GM18861 (cell line): ENCODE data around the gene SLC35F3.

Experiments used
- ATAC-seq: cut with Tn5 transposase; IDR thresholded peaks from one replicate; pipeline ENCODE4 v1.9.1; 2021; ENCODE audit not compliant: unreplicated experiment

Gene SLC35F3

DNA sequence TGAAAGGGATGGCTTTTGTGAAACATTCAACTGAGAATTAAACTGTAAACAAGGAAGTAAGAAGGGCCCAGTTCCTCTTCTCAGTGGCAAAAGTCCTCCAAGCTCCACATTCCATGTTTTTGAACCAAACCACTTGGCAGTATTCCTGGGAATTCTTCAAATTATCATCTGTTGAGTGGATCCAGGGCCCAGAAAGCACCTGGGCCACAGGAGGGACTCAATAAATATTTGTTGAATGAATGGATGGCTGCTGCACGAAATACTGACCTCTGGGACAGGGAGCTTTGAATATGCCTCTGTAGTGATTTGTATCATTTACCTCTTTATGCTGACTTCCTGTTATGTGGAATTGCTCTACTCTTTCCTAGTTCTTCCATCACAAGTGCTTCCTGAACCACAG is 4.7 kb downstream of the SLC35F3 start:
- no peak for ATAC-seq

- no peak for ATAC-seq
These were observed 8.0 kb downstream of the SLC35F3 start for GRCh38 chr1:233912447-233912846.

- no peak for ATAC-seq
These were observed 8.4 kb downstream of the SLC35F3 start for GRCh38 chr1:233912909-233913308.

DNA sequence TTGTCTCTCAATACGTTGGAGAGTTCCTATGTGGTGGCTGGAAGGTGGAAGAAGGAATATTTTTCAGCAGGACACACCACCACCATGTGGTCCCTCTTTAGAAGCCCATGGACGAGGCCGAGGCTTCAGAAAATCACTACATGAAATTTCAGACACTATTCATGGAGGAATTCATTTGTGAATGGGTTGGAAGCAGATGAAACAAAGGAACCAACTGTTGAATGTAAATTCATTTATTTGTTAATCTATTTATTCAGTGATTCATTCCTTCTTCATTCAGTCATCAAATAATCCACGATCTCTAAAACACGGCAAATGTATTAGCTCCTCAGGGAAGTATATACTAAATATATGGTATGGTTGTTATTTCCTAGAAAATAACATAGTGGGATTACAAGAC is 12.2 kb downstream of the SLC35F3 start:
- no peak for ATAC-seq

- ATAC-seq: no peak
These were observed 15.3 kb downstream of the SLC35F3 start for GRCh38 chr1:233919786-233920185.

DNA sequence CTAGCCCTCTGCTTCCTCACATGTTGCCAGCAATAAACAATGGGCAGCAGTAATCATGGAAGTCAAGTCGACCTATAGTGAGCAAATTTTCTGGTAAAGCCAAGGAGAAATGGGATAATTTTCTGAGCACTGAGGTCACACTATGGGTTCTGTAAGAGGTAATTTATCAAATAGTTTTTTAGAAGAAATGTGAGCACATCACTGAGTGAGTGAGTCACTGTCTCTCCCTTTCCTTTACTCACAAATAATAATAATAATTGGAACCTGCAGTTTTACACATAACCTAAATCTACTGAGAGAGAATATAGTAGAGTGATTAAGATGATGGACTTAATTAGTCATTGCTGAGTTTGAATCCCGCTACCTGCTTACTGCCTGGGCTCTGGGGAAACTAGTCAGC is 23.6 kb downstream of the SLC35F3 start:
- ATAC-seq: no peak

DNA sequence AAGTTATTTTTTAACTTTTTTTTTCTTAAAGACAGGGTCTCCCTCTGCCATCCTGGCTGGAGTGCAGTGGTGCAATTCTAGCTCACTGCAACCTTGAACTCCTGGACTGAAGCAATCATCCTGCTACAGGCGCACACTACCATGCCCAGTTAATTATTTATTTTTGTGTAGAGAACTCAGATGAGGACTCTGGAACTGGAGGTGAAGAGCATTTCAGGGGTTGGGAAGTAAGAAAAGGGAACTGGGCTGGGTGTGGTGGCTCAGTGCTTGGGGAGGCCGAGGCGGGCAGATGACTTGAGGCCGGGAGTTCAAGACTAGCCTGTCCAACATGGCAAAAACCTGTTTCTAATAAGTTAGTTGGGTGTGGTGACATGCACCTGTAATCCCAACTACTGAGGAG is 28.9 kb downstream of the SLC35F3 start:
- ATAC-seq: no peak

DNA sequence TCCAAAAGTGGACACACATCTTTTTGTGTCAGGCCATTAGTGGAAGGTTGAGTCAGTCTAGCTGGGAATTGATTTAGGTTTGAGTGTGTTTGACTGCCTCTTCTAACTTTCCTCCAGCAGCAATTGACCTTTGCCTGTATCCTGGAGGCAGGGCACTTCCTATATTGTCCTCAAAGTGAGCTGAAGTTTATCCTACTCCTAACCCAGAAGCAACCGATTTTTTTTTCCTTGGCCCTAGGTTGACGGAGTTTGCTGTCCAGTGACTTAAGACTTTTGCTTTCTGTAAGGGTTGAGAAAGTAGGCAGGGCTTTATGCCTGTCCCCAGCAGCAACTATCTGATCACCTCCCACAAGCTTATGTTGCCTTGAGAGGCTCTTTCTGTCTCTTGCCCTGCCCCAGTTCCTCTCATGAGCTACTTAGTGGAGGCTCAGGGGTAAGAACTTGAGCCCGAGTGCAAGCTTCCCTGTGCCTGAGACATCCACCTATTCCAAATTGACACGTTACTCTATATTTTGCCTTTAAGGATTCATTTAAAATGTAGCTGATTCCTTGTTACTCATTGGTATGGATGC is 30.9 kb downstream of the SLC35F3 start:
- no peak for ATAC-seq

- ATAC-seq: no peak
These were observed 31.9 kb downstream of the SLC35F3 start for GRCh38 chr1:233936422-233936821.

GRCh38 chr1:233936842-233937241 is 32.4 kb downstream of the SLC35F3 start:
- no peak for ATAC-seq

DNA sequence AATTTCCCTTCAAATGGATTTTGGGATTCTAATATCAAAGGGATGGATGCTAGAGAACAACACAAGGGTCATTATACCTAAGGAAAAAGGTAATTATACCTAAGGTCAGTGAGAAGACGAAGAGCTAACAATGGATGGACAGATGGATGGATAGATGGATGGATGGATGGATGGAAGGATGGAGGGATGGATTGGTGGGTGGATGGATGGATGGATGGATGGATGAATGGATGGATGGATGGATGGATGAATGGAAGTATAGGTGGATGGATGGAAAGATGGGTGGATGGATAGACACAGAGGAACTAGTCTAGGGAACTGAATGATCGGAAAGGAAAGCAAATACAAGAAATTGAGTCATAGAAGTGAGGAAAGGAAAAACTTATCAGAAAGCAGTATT is 34.0 kb downstream of the SLC35F3 start:
- ATAC-seq: no peak

- ATAC-seq: no peak
These were observed 35.0 kb downstream of the SLC35F3 start for GRCh38 chr1:233939451-233939850.

DNA sequence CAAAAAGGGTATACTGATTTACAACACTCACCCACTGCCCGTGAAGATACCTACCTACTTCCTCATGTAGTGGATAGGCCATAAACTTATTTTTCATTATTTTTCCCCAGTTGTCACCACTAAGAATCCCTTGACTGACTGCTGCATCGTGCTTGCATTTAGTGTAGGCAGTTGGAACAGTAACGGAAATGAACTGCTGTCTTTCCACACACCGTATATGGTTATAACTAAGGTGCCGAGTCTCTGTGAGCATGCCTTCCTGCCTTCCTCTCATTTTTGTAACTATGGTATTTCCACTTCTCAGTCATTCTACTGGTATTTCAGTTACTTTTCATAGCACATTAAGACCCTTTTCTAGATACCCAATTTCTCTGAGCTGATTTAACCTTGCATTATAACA is 36.4 kb downstream of the SLC35F3 start:
- no peak for ATAC-seq

GRCh38 chr1:233944601-233945000 is 40.1 kb downstream of the SLC35F3 start:
- ATAC-seq: no peak

DNA sequence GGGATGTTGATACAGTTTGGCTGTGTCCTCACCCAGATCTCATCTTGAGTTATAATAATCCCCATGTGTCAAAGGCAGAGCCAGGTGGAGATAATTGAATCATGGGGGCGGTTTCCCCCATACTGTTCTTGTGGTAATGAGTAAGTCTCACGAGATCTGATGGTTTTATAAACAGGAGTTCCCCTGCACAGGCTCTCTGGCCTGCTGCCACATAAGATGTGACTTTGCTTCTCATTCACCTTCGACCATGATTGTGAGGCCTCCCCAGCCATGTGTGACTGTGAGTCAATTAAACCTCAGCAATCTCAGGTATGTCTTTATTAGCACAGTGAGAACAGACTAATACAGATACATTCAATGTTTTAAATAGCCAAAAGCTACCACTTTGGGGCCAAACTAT is 41.1 kb downstream of the SLC35F3 start:
- no peak for ATAC-seq

DNA sequence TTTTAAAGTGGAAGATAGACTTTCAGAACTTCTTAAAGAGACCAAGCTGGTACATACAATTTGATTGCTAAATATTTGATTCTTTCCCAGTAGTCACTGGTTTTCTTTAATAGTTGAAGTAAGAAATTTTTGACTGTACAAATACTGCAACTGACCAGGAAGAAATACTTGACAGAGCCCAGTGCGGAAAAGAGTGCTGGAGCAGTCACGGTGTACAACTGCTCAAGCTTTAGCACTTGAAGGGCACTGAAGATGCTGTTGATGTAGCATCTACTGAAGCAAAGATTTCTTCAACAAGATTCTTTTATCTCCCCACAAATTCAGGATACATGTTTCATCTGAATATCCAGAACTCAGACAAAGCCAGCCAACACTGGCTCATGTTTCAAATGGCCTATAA is 41.5 kb downstream of the SLC35F3 start:
- no peak for ATAC-seq

DNA sequence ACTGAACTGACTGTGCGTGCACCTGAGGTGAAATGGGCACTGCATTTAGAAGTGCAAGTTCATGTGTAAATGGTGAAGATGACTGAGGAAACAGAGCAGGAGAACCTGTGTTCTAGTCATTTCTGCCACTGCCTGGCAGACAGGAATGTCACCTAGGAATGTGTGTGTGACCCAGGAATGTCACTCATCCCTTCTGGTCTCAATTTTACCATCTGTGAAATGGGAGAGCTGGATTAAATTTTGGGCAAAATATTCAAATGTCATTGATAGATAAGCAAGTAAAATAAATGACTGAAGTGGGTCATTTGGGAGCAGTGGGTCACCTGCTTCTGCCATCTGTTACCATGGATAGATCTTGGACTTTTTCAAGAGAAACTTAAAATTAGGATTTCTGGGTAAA is 42.2 kb downstream of the SLC35F3 start:
- no peak for ATAC-seq

- no peak for ATAC-seq
These were observed 47.3 kb downstream of the SLC35F3 start for GRCh38 chr1:233951804-233952203.

DNA sequence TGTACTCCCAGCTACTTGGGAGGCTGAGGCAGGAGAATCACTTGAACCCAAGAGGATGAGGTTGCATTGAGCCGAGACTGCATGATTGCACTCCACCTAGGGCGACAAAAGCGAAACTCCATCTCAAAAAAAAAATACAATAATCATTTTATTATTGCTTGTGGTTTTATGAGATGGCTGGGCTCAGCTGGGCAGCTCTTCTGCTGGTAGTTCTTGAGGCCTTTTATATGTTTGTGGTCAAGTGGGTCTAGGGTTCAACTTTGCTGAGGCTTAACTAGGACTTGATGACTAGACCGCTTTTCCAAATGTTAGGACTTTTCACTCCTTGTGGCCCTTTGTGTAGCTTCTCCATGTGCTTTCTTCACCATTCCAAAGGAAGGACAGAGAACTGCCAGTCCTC is 53.2 kb downstream of the SLC35F3 start:
- ATAC-seq: no peak

DNA sequence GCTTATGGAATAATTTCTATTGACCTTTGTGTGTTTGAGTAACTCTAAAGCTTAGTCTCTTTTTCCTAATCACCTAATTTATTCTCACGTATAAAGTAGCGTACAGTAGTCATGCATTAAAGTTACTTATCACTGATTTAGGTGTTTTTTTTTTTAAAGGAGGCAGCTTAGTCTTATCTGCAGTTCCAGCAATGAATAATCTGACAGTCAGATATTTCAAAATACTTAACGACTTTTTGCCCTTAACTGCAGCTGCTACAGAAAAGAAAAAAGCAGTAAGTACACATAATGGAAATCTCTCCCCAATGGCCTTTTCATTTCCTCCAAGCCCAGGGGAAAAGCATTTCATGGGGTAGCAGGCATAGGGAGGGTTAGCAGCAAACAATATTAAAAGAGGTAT is 54.6 kb downstream of the SLC35F3 start:
- no peak for ATAC-seq

DNA sequence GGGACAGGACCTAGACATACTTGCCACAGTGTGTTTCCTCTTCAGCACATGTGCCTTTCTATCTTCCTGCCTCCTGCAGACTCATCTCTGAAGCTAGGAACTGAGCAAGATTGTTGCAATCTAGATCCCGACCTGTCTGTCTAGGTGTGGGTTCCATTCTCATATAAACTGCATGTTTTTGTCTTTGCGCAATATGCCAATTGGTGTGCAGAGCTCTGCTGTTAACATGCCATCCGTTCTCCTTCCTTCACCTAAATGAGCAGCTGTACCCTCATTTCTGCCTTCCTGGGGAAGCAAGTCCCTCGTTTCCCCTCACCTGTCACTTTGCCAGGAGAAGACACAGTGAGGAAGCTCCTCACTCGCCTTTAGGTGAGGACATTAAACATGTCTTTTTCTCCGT is 55.5 kb downstream of the SLC35F3 start:
- ATAC-seq: no peak

DNA sequence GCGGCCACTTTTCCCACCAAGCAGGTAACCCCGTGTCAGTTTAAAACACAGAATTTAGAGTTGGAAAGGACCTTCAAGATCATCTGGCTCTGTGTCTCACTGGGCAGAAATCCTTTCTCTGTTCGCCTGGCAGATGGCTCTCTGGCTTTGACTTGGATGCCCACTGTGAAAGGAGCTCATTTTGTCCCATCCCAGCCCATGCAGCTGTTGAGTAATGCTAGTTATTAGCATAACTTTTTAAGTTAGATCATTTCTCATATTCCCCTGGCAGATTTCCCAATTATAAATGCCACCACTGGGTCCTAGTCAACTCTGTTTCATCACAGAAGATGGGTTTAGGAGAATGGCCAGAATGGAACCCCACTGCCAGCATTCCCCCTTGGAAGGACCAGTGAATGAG is 55.9 kb downstream of the SLC35F3 start:
- ATAC-seq: no peak

GRCh38 chr1:233962878-233963277 is 58.4 kb downstream of the SLC35F3 start:
- ATAC-seq: no peak

DNA sequence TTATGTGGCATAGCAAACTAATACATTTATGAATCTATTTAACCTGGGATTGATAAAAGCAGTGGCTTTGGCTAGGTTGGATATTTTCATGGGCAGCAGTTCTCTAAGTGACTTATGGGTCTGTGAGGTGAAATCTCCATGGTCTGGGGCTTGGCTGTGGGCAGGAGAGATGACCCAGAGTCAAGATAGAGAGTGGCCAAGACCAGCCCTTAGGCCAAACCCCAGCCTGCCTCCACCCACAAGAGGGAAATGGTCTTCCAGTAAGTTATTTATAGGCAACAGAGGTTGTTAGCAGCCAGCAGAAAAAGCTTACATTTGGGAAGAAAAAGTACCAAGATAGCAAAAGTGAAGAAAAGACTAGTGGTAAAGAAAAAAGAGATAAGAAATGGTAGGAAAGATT is 61.4 kb downstream of the SLC35F3 start:
- ATAC-seq: no peak
